DOHH2 (cell line): ENCODE data around the gene NRXN3.

Source experiments
- CTCF ChIP-seq: fragments of 200-600 bp; sonication (generic); IDR thresholded peaks from one replicate; pipeline ENCODE4 v1.5.1; 2014; ENCODE audit warnings: antibody characterized with exemption, mild to moderate bottlenecking, low read depth, low read length; ENCODE audit not compliant: poor library complexity, severe bottlenecking
- EZH2phosphoT487 ChIP-seq: fragments of 200-600 bp; sonication (generic); IDR thresholded peaks from 2 replicates; pipeline ENCODE4 v1.6.1; 2017; ENCODE audit warnings: borderline replicate concordance, mild to moderate bottlenecking, antibody characterized with exemption, low read length, moderate library complexity, mixed read lengths

- TF ChIP-seq CTCF (no peak), EZH2phosphoT487 (no peak)
These were observed 1009.8 kb downstream of the NRXN3 start for GRCh38 chr14:79179985-79180384.
